SJSA1 (cell line): ENCODE measurements around the gene PCDH12. TPM values are rescaled to one million over a fixed set of nuclear protein-coding genes. Genes with fewer than 3 reads are reported as not detected.
A peak's percentile ranks its signal among the peaks of the same experiment; 100 is the strongest.

Experiments used
- DNase-seq, 2 experiments: peaks; one replicate each; pipeline ENCODE4 v3.0.0-alpha.2; 2015 to 2020; ENCODE audit warnings: low spot score in 2 of 2, low read depth in 1 of 2
- H3K27ac ChIP-seq: fragments of 250-450 bp; sonication (Bioruptor Pico); 2 replicates; pipeline ENCODE4 v1.5.1; 2020; ENCODE audit warnings: mild to moderate bottlenecking, moderate library complexity
- H3K27me3 ChIP-seq: fragments of 250-450 bp; sonication (Bioruptor Pico); replicated peaks from 2 replicates; pipeline ENCODE4 v1.5.1; 2020; ENCODE audit warnings: mild to moderate bottlenecking, moderate library complexity
- H3K36me3 ChIP-seq: fragments of 250-450 bp; sonication (Bioruptor Pico); 2 replicates; pipeline ENCODE4 v1.5.1; 2020; ENCODE audit warnings: mild to moderate bottlenecking
- H3K4me1 ChIP-seq: fragments of 250-450 bp; sonication (Bioruptor Pico); replicated peaks from 2 replicates; pipeline ENCODE4 v1.6.1; 2021; ENCODE audit warnings: mild to moderate bottlenecking
- H3K4me3 ChIP-seq: fragments of 250-450 bp; sonication (Bioruptor Pico); 2 replicates; pipeline ENCODE4 v1.5.1; 2020; ENCODE audit warnings: mild to moderate bottlenecking
- H3K9me3 ChIP-seq: fragments of 250-450 bp; sonication (Bioruptor Pico); replicated peaks from 2 replicates; pipeline ENCODE4 v1.5.1; 2020; ENCODE audit warnings: mild to moderate bottlenecking
- total RNA-seq: library from RNA; depleted of rRNA; stranded (reverse); fragments of >200 nt; shearing (Covaris generic); gene quantifications from 2 replicates; pipeline ENCODE4 v1.2.3, GENCODE V29; 2014

The PCDH12 gene
- total RNA-seq, 1 experiment from 2014 or later: not detected

- DNase-seq: no peak
- Histone ChIP-seq H3K27ac (no peak overlapping the region), H3K36me3 (peaks cover 6% of the 10 kb centered on the region), H3K9me3 (no peaks in the 10 kb centered on the region), H3K4me1 (peaks cover 13% of the 10 kb centered on the region), H3K4me3 (no peak overlapping the region), H3K27me3 (peaks cover 25% of the 10 kb centered on the region)
Observed at GRCh38 chr5:141919218-141920119, 38.5 kb downstream of the PCDH12 start.

- no peak overlapping the region for H3K4me3 ChIP-seq
- H3K36me3 ChIP-seq: no peaks in the 10 kb centered on the region
- peaks cover 6% of the 10 kb centered on the region for H3K4me1 ChIP-seq
- H3K27me3 ChIP-seq: peaks cover 43% of the 10 kb centered on the region
- no peak for DNase-seq
- H3K27ac ChIP-seq: no peak overlapping the region
- 0 out of 2 replicates have a peak, but pooled peaks cover 3% of the 10 kb centered on the region for H3K9me3 ChIP-seq
Observed at GRCh38 chr5:141917760-141918159, 40.2 kb downstream of the PCDH12 start.

GRCh38 chr5:141916522-141916921, 41.5 kb downstream of the PCDH12 start:
- peaks cover 5% of the 10 kb centered on the region for H3K4me1 ChIP-seq
- no peak overlapping the region for H3K27ac ChIP-seq
- no peaks in the 10 kb centered on the region for H3K36me3 ChIP-seq
- no peak for DNase-seq
- H3K27me3 ChIP-seq: peaks cover 48% of the 10 kb centered on the region
- 0 out of 2 replicates have a peak, but pooled peaks cover 3% of the 10 kb centered on the region for H3K9me3 ChIP-seq
- no peak overlapping the region for H3K4me3 ChIP-seq

GRCh38 chr5:141915881-141916336, 42.1 kb downstream of the PCDH12 start:
- H3K4me3 ChIP-seq: no peak overlapping the region
- H3K27me3 ChIP-seq: peaks cover 48% of the 10 kb centered on the region
- peaks cover 5% of the 10 kb centered on the region for H3K4me1 ChIP-seq
- peak in 1 of 2 experiments; percentile 40 for DNase-seq
- no peaks in the 10 kb centered on the region for H3K36me3 ChIP-seq
- no peak overlapping the region for H3K27ac ChIP-seq
- 0 out of 2 replicates have a peak, but pooled peaks cover 3% of the 10 kb centered on the region for H3K9me3 ChIP-seq

DNA sequence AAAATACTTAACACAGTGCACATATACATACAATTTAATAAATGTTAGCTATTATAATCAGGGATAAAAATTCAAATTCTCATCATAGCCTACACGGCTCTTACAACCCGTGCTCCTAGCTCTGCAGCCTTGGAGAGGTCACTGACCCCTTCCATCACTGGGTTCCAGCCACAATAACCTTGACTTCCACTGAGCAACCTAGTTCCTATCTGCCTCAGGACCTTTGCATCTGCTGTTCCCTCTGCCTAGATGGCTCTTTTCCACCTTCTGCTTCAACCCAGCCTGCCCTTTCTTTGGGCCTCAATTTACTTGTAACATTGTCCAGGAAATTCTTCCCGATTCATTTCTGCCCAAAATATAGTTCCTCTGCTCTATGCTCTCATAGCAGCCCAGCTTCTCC, 43.2 kb downstream of the PCDH12 start:
- no peak for DNase-seq
- no peak overlapping the region for H3K4me3 ChIP-seq
- H3K27me3 ChIP-seq: peaks cover 48% of the 10 kb centered on the region
- H3K9me3 ChIP-seq: 0 out of 2 replicates have a peak, but pooled peaks cover 3% of the 10 kb centered on the region
- H3K36me3 ChIP-seq: no peaks in the 10 kb centered on the region
- H3K4me1 ChIP-seq: peaks cover 5% of the 10 kb centered on the region
- H3K27ac ChIP-seq: no peak overlapping the region

- Histone ChIP-seq H3K4me1 (peaks cover 5% of the 10 kb centered on the region), H3K36me3 (no peaks in the 10 kb centered on the region), H3K27ac (no peak overlapping the region), H3K4me3 (no peak overlapping the region), H3K27me3 (peaks cover 48% of the 10 kb centered on the region), H3K9me3 (0 out of 2 replicates have a peak, but pooled peaks cover 3% of the 10 kb centered on the region)
- peak in 1 of 2 experiments; percentile 16 for DNase-seq
Observed at GRCh38 chr5:141914199-141914743, 43.7 kb downstream of the PCDH12 start.

DNA sequence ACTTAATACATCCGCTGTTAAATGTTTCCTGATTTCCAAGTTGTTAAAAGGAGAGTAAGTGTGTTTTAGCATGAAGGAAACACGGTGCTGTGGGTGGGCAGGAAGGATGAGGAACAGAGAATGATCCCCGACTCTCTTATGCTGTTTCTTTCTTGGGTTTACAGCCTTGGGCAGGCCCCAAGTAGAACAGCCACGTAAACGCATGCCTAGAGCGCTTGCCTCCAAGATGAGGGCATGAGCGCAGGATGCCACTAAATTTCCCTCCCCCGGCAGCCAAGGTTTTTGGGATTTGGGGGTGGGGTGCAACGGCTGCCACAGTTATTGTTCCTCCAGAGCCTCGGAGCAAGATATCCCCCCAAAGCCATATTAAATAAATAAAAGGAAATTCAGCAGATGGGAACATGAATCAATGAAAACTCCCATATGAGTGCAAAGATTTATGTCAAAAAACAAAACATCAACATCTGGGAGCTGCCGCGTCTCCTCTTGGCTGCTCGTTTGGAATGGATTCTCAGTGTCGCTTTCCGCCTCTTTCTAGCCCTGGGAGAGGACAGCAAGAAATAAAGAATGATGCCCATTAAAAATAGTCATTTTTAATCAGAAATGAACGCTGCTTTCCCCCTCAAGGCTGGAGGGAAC, 44.3 kb downstream of the PCDH12 start:
- 0 out of 2 replicates have a peak, but pooled peaks cover 3% of the 10 kb centered on the region for H3K9me3 ChIP-seq
- DNase-seq: no peak
- no peak overlapping the region for H3K27ac ChIP-seq
- H3K27me3 ChIP-seq: peaks cover 48% of the 10 kb centered on the region
- H3K4me1 ChIP-seq: peaks cover 5% of the 10 kb centered on the region
- H3K36me3 ChIP-seq: no peaks in the 10 kb centered on the region
- H3K4me3 ChIP-seq: no peak overlapping the region

DNA sequence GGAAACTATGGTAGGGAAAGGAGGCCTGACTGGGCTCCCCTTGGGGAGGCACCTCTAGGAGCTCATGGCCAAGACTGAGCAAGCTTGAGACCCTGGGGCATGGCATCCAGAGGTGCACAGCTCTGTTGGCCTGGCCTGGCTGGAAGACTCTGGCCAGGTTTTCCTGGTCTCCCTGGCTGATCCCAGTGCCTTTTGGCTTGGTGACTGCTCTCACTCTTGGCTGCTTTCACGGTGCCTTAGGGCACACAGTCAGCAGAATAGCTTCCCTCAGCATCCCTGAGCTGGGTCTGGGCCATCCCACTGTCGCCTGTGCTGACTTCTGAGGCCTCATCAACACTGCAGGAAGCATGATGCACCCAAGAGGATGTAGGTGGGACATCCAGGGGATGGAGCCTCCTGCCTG, 47.7 kb downstream of the PCDH12 start:
- Histone ChIP-seq H3K9me3 (peaks cover 9% of the 10 kb centered on the region; the same call in 1 of the 2 replicates), H3K36me3 (no peaks in the 10 kb centered on the region), H3K4me3 (no peak overlapping the region), H3K4me1 (peaks cover 5% of the 10 kb centered on the region), H3K27me3 (peaks cover 44% of the 10 kb centered on the region), H3K27ac (no peak overlapping the region)
- no peak for DNase-seq

DNA sequence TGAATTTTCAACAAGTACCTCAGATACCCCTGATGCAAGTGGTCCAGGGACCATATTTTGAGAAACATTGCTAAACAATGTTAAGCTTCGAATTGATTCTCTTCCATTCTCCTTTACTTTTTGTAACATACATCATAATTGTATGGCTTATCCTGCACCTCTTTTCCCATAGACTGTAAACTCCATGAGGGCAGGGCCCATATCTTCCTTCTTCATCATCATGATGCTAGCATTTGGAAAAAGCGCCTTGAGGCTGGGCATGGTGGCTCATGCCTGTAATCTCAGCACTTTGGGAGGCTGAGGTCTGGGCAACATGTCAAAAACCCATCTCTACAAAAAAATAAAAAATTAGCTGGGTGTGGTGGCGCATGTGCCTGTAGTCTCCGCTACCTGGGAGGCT, 48.8 kb downstream of the PCDH12 start:
- Histone ChIP-seq H3K4me3 (no peak overlapping the region), H3K27me3 (peaks cover 43% of the 10 kb centered on the region), H3K36me3 (no peaks in the 10 kb centered on the region), H3K4me1 (peaks cover 4% of the 10 kb centered on the region), H3K9me3 (peaks cover 8% of the 10 kb centered on the region; the same call in 1 of the 2 replicates), H3K27ac (no peak overlapping the region)
- peak in 1 of 2 experiments; percentile 26 for DNase-seq

- Histone ChIP-seq H3K4me3 (no peak overlapping the region), H3K27ac (no peak overlapping the region), H3K4me1 (no peaks in the 10 kb centered on the region), H3K27me3 (peaks cover 41% of the 10 kb centered on the region), H3K36me3 (no peaks in the 10 kb centered on the region), H3K9me3 (peaks cover 5% of the 10 kb centered on the region; the same call in 1 of the 2 replicates)
- peak in 1 of 2 experiments; percentile 4 for DNase-seq
Observed at GRCh38 chr5:141908796-141909195, 49.2 kb downstream of the PCDH12 start.

- Histone ChIP-seq H3K27ac (no peak overlapping the region), H3K4me3 (no peak overlapping the region), H3K4me1 (no peaks in the 10 kb centered on the region), H3K36me3 (no peaks in the 10 kb centered on the region), H3K9me3 (peaks cover 5% of the 10 kb centered on the region; the same call in 1 of the 2 replicates), H3K27me3 (peaks cover 43% of the 10 kb centered on the region)
- no peak for DNase-seq
Observed at GRCh38 chr5:141906972-141907371, 51.0 kb downstream of the PCDH12 start.

DNA sequence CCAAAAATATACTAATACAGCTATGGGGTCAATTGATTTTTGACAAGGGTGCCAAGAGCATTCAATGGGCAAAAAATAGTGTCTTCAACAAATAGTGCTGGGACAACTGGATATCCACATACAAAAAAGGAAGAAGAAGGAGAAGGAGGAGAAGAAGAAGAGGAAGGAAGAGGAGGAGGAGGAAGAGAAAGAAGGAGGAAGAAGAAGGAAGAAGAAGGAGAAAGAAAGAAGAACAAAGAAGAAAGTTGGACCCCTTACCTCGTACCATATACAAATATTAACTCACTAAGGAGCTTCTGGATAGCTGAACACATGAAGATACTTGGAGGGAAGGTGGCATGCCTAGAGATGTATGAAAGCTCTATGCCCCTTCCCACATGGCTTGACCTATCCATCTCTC, 51.5 kb downstream of the PCDH12 start:
- Histone ChIP-seq H3K27ac (no peak overlapping the region), H3K27me3 (peaks cover 47% of the 10 kb centered on the region), H3K36me3 (no peaks in the 10 kb centered on the region), H3K4me1 (no peaks in the 10 kb centered on the region), H3K9me3 (peaks cover 5% of the 10 kb centered on the region; the same call in 1 of the 2 replicates), H3K4me3 (no peak overlapping the region)
- DNase-seq: no peak

- H3K9me3 ChIP-seq: peaks cover 5% of the 10 kb centered on the region; the same call in 1 of the 2 replicates
- DNase-seq: peak in 1 of 2 experiments; percentile 28
- peaks cover 58% of the 10 kb centered on the region for H3K27me3 ChIP-seq
- H3K36me3 ChIP-seq: no peaks in the 10 kb centered on the region
- H3K27ac ChIP-seq: no peak overlapping the region
- H3K4me3 ChIP-seq: no peak overlapping the region
- no peaks in the 10 kb centered on the region for H3K4me1 ChIP-seq
Observed at GRCh38 chr5:141904551-141904950, 53.5 kb downstream of the PCDH12 start.
